Subcutaneous adipose tissue (tissue), 4 donors: ENCODE results near the gene CEP57. TPM values are rescaled to one million over a fixed set of nuclear protein-coding genes. Genes with fewer than 3 reads are reported as not detected.

ENCODE experiments used
- total RNA-seq, 4 donors: library from RNA; depleted of rRNA; stranded (reverse); fragments of >200 nt; gene quantifications; one replicate each; pipeline ENCODE4 v1.1.0, GENCODE V29; 2016
- TF ChIP-seq, protein P1 (sequence below): fragments of 450-650 bp; IDR thresholded peaks from one replicate; pipeline ENCODE4 v1.5.1; 2016; ENCODE audit warnings: low read depth, mild to moderate bottlenecking, control low read depth, antibody characterized with exemption, moderate library complexity

The CEP57 gene
- total RNA-seq, 4 donors from 2014 or later: 31.5 to 49.5 (median 39.4) TPM

DNA sequence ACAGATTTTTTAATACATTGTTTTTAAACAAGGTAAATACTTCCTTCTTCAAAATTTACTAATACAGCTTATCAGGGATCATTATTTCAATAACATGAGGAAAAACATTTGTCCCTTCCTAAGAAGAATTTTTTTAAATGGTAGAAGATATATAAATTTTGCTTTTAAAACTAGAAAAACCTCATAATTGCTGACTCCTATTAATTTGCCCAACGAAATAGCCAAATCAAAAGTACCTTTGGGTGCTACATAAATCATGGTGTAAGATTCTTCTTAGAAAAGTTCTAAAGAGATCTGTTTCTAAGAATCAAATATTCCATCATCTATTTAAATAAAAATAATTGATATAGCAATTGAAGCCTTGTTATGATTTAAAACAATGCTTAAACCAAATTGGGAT, 54.9 kb downstream of the CEP57 start:
- TF ChIP-seq, protein P1, sequence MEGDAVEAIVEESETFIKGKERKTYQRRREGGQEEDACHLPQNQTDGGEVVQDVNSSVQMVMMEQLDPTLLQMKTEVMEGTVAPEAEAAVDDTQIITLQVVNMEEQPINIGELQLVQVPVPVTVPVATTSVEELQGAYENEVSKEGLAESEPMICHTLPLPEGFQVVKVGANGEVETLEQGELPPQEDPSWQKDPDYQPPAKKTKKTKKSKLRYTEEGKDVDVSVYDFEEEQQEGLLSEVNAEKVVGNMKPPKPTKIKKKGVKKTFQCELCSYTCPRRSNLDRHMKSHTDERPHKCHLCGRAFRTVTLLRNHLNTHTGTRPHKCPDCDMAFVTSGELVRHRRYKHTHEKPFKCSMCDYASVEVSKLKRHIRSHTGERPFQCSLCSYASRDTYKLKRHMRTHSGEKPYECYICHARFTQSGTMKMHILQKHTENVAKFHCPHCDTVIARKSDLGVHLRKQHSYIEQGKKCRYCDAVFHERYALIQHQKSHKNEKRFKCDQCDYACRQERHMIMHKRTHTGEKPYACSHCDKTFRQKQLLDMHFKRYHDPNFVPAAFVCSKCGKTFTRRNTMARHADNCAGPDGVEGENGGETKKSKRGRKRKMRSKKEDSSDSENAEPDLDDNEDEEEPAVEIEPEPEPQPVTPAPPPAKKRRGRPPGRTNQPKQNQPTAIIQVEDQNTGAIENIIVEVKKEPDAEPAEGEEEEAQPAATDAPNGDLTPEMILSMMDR: no peak

DNA sequence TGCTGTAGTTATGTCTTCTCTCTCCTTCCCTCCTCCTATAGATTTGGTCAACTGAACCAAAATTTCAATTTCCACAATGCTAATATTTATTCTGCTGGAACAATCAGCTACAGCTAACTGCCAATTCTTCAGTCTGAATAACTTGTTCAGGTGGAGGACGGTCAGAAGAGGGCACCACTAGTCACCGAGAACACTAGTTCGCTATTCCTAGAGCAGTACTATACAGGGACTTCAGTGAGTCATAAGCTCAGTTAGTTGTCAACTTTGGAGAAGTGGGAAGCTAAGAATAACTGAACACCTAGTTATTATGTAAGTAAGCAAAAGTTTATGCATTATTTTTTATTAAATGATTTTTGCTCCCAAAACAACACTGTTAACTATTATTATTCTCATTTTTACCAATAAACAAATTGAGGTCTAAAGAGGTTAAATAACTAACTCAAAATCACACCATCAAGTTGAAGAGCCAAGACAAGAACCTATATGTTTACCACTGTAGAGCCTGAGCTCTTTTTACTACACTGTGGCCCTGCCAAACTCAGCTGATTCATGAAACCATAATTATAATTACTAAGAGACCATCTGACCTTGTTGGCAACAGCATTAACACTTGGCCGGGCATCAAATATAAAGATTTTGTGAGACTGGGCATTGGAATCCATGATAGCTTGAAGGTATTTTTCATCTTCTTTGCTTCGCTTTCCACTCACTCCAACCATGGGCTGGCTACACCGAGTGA, 59.0 kb downstream of the CEP57 start:
- TF ChIP-seq, protein P1: no peak

DNA sequence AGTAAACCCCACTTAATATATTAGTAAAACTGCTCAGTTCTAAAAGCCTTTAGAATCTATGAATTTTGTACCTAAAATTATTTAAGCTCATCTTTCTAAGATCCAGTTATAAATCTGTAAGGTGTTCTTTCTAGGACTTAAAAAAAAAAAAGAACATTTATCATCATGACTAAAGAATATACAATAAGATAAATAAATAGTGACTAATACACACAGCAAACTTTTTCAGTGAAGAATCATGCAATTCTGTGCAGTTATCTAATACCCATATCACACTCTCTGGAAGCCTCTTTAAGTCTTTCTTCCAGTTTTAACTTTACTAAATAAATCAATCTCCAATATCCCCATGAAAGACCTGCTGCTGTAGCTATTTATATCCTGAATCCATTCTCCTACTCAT, 59.8 kb downstream of the CEP57 start:
- TF ChIP-seq, protein P1: no peak

DNA sequence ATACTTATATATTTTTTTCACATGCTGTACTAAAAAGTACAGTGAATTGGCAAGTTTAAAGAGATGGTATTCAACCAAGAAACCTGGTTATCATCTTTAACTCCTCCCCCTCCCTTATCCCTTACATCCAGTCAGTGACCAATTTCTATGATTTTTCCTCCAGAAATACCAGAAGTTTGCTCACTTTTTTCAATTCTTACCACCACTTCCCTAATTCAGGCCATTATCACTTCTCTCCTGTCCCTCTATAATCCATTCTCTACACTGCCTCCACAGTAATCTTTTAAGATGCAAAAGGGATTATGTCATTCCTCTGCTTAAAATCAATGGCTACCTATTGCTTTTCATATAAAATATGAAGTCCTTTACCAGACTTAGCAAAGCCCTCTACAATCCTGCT, 62.8 kb downstream of the CEP57 start:
- TF ChIP-seq, protein P1: no peak

DNA sequence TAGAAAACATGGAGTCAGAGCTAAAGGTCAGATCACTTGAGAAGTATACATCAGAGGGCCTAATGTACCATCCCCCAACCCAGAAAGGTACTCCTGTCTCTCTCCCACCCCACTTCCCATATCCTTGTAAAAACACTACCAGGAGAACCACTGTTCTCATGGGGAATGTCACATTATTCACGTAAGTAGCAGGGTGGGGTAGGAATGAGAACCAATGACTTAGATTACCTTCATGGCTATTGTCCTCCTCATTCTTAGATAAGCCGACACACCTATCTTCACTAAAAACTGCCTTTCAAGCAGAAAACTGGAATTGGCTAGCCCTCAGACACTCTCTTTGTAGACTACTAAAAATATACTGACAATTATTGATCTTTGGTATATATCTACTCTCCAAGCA, 63.6 kb downstream of the CEP57 start:
- TF ChIP-seq, protein P1: no peak

DNA sequence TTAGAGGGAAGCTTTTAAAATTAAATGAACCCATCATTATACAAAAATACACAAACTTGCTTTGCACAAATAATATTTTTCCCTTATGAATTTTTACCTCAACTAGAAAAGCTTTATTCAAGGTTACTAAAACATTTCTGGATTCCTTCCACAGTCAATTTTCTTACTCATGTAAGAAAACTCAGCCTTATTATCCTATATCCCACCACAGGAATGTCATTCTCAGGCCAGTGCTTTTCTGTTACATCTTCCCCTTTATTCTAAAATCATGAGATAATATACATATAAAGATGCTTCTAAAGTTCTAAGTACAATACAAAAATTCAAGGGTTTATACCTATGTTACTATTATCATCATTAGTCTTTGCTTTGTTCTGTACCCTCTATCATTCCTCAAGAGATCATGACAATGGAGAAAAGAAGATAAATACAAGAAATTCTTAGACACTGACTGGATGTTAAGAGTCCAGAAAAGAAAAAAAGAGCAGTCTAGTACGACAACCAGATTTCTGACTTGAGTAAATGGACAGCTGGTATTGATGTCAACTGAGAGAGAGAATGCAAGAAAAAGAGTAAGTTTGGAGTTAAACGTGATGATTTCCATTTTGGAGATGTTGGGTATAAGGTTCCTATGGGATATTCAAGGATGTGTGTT, 73.3 kb downstream of the CEP57 start:
- TF ChIP-seq, protein P1: no peak

DNA sequence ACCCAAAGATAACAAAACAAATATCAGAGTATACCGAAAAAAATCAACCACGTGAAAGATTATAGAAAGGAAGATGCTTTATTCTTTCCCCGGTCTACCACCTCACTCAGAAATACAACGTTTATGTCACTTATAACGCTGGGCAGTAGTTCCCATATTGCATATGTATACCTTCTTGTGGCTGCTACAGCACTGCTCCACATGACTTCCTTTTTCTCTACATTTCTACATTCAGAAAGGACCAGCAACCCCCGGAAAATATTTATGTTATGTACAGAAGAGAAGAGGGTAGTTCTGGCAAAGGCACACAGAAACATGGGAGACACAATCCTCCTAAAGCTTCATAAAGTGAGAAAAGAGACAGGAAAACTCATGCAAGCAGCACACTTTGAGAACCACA, 76.8 kb downstream of the CEP57 start:
- TF ChIP-seq, protein P1: no peak
